ENCODE results near the gene TRIM29.

- TF ChIP-seq POLR2A (IDR thresholded peaks at IDR 0.05; ENCODE audit: low read depth, low read length) (no peak), CTCF (IDR thresholded peaks at IDR 0.05 in 2 of 3, conservative IDR thresholded peaks at IDR 0.05 in 1 of 3; ENCODE audit: control insufficient read depth in 2 of 3, extremely low read depth in 1 of 3, insufficient read depth in 1 of 3, low read depth in 3 of 3, low read length in 3 of 3) (no peak), ASH2L (IDR thresholded peaks at IDR 0.05; ENCODE audit: borderline replicate concordance, low read depth) (no peak), MXI1 (IDR thresholded peaks at IDR 0.05; ENCODE audit: low read depth, low read length) (no peak), FOXK2 (IDR thresholded peaks at IDR 0.05) (no peak), ATF3 (IDR thresholded peaks at IDR 0.05; ENCODE audit: borderline replicate concordance, extremely low read depth, low read depth, low read length) (no peak), ZNF687 (IDR thresholded peaks at IDR 0.05) (no peak), NBN (IDR thresholded peaks at IDR 0.05) (no peak), HDGF (IDR thresholded peaks at IDR 0.05) (no peak), ZNF384 (IDR thresholded peaks at IDR 0.05; ENCODE audit: borderline replicate concordance, low read depth, low read length) (no peak), BRCA1 (IDR thresholded peaks at IDR 0.05; ENCODE audit: low read depth, low read length) (no peak), CEBPZ (IDR thresholded peaks at IDR 0.05; ENCODE audit: low read depth, low read length) (no peak), NFYA (IDR thresholded peaks at IDR 0.05; ENCODE audit: borderline replicate concordance, low read depth, low read length) (no peak)
These were observed 2.1 kb downstream of the TRIM29 start for GRCh38 chr11:120135838-120136237.
